ENCODE results near the gene PCDHA8.

GRCh38 chr5:140883373-140883772 lies 42.4 kb downstream of the PCDHA8 start:
- TF ChIP-seq CTCF (IDR thresholded peaks at IDR 0.05 in 8 of 11, conservative IDR thresholded peaks at IDR 0.05 in 3 of 11) = no peak
- no peak for TF ChIP-seq POLR2AphosphoS5 (IDR thresholded peaks at IDR 0.05)
- TF ChIP-seq POLR2A (IDR thresholded peaks at IDR 0.05) = no peak

All from spleen (tissue), 7 donors.